HL-60 (cell line): ENCODE measurements around the gene GLI3.

ENCODE experiments used
- DNase-seq, 2 experiments: peaks; one replicate each; pipeline ENCODE4 v3.0.0-alpha.2; 2010 to 2020; ENCODE audit warnings: low read depth in 1 of 2, low spot score in 1 of 2
- H3K27ac ChIP-seq: fragments of 250-450 bp; sonication (Bioruptor Pico); replicated peaks from 2 replicates; pipeline ENCODE4 v1.5.1; 2020; ENCODE audit warnings: mild to moderate bottlenecking, moderate library complexity
- H3K27me3 ChIP-seq: fragments of 250-450 bp; sonication (Bioruptor Pico); 2 replicates; pipeline ENCODE4 v1.5.1; 2021; ENCODE audit warnings: mild to moderate bottlenecking, moderate library complexity; ENCODE audit not compliant: insufficient read depth, poor library complexity, severe bottlenecking
- H3K4me3 ChIP-seq: replicated peaks from 2 replicates; pipeline ENCODE4 v1.5.1; 2011; ENCODE audit warnings: mild to moderate bottlenecking, control low read depth, low read length; ENCODE audit not compliant: insufficient read depth
- CTCF ChIP-seq: IDR thresholded peaks from one replicate; pipeline ENCODE4 v1.5.1; 2011; ENCODE audit warnings: low read length, control low read depth, inconsistent platforms; ENCODE audit not compliant: insufficient read depth
- GABPA ChIP-seq: IDR thresholded peaks from 2 replicates; pipeline ENCODE4 v1.6.1; 2012; ENCODE audit warnings: low read depth
- POLR2AphosphoS5 ChIP-seq: IDR thresholded peaks from 2 replicates; pipeline ENCODE4 v1.6.1; 2012; ENCODE audit warnings: low read depth
- REST ChIP-seq: IDR thresholded peaks from 2 replicates; pipeline ENCODE4 v1.6.1; 2012; ENCODE audit warnings: low read depth; ENCODE audit not compliant: insufficient replicate concordance
- SPI1 ChIP-seq: IDR thresholded peaks from 2 replicates; pipeline ENCODE4 v1.6.1; 2012; ENCODE audit warnings: low read depth, mild to moderate bottlenecking, borderline replicate concordance

The GLI3 gene

GRCh38 chr7:42027521-42027920 is 209.5 kb downstream of the GLI3 start:
- peaks cover 4% of the 10 kb centered on the region for H3K27me3 ChIP-seq
- no peak for DNase-seq
- no peak overlapping the region for H3K4me3 ChIP-seq
- TF ChIP-seq POLR2AphosphoS5 (no peak), GABPA (no peak), SPI1 (no peak), CTCF (no peak), REST (no peak)
- H3K27ac ChIP-seq: no peak overlapping the region

- TF ChIP-seq POLR2AphosphoS5: no peak
- no peak for TF ChIP-seq GABPA
- TF ChIP-seq REST: no peak
- no peak for TF ChIP-seq CTCF
Measured at GRCh38 chr7:42026622-42027197, 210.3 kb downstream of the GLI3 start.

GRCh38 chr7:42025635-42026375 is 211.2 kb downstream of the GLI3 start:
- TF ChIP-seq SPI1: no peak
- TF ChIP-seq CTCF: no peak
- no peak for TF ChIP-seq REST
- no peak for DNase-seq
- Histone ChIP-seq H3K4me3 (no peak overlapping the region), H3K27me3 (peaks cover 4% of the 10 kb centered on the region), H3K27ac (no peak overlapping the region)

More at GRCh38 chr7:42026622-42027197, 210.3 kb downstream of the GLI3 start:
- H3K4me3 ChIP-seq: no peak overlapping the region
- H3K27me3 ChIP-seq: peaks cover 4% of the 10 kb centered on the region
- H3K27ac ChIP-seq: no peak overlapping the region
- DNase-seq: no peak
